GM18502 (cell line): ENCODE results near the gene ANKRD11.
"Not testable (repeated sequence)": the region's sequence is repeated elsewhere in the genome, so short reads cannot be mapped to it uniquely, and the experiment has no call there.

Source experiments
- ATAC-seq: cut with Tn5 transposase; IDR thresholded peaks from one replicate; pipeline ENCODE4 v1.9.1; 2021; ENCODE audit warnings: mild to moderate bottlenecking; ENCODE audit not compliant: unreplicated experiment, poor library complexity

Gene ANKRD11

GRCh38 chr16:89309438-89310122 lies 180.8 kb downstream of the ANKRD11 start:
- ATAC-seq, result no peak

DNA sequence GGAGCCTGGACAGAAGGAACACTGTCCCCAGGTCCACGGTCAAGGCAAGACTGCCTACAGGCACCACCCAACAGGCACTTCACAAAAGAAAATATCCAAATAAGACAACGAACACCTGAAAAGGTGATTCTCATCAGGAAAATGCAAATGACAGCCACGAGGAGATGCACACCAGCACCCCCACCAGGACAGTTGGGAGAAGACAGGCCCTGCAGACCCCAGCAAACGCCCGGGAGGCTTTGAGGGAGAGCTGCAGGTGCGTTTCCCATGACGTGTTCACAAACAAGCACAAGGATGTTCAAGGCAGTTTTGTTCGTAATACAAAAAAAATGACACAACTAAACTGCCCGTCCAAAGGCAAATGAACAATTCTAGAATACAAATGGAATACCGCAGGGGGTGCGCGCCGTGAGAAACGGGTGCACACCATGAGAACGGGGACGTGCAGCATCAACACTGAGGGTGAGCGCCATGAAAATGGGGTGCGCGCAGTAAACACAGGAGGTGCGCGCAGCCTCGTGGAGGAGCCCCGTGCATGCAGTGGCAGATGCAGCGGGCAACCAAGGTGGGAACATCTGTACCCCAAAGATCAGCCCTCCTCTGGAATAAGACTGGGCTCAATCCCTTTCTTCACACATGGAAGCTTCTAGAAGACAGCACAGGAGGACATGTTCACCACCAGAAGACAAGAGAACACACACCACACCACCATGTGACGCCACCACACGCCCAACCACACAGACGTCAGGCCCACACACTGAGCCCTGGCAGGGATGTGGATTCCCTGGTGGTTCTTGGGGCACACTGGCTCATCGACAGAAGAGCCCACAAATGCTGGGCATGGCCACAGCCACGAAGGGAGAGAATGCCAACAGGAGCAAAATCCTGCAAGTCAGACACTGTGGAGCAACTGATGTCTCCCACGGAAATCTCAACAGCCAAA lies 181.7 kb downstream of the ANKRD11 start:
- no peak for ATAC-seq

DNA sequence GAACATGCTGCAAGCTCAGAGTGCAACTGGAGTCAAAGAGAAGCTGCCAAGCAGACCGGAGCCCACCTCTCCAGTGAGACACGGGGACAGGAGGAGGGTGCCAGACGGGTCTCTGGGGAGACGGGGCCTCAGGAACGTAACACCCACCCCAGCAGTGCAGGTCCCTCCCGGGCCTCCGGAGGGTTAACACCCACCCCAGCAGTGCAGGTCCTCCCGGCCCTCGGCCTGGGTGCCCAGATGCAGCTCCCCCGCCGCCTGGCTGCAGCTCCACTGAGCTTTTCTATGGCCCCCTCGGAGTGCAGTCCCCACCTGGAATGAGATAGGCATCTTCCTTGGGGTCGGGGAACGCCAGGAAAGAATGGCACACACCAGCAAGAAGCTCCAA lies 182.9 kb downstream of the ANKRD11 start:
- ATAC-seq, result no peak

DNA sequence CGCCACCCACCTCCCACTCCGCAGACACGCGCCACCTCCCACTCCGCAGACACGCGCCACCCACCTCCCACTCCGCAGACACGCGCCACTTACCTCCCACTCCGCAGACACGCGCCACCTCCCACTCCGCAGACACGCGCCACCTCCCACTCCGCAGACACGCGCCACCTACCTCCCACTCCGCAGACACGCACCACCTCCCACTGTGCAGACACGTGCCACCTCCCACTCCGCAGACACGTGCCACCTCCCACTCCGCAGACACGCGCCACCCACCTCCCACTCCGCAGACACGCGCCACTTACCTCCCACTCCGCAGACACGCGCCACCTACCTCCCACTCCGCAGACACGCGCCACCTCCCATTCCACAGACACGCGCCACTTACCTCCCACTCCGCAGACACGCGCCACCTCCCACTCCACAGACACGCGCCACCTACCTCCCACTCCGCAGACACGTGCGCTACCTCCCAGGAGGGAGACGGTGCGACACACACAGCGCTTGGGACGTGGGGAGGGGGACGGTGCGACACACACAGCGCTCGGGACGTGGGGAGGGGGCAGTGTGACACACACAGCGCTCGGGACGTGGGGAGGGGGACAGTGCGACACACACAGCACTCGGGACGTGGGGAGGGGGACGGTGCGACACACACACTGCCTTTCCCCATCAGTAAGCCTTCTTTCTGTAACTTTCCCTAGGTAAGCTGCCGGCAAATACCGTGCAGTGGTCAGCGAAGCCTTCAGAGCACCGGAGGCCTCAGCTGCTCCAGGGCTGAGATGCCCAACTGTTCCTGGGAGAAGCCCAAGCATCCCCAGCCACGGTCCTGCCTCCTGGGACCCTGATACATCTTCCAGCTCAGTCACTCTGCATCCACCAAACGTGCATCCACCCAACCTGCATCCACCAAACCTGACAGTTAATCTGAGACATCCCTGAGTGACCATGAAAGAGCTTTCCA lies 183.6 kb downstream of the ANKRD11 start:
- not testable (repeated sequence) for ATAC-seq

DNA sequence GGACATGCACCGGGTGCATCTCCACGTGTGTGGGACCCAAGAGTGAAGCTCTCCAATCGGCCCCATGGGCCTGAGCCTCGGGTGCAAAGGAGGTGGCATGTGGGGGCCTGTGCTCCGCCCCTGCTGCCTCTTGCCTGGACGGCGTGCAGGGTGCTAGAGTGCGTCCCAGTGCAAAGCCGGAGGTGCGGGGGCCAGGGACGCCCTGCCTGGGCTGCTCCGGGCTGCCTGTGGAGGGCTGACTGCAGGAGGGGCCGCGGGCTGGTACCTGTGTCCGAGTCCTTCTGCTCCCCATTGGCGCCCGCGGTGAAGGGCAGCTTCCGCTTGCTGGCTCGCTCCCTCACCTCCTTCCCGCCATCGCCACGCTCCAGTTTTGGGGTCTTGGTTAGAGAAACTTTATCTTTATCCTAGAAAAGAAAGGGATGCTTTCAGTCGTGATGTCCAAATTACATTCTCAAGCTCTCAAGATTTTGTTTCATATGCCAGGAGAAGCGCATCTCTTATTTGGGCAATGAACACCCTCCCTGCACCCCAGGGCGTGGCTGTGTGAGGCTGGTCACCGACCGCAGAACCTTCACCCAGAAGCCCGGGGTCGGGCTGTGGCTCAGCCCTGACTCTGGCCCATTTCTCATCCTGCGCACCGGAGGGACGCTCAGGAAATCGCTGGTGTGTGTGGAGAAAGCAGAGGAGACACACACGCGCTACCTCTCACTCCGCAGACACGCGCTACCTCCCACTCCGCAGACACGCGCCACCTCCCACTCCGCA lies 185.2 kb downstream of the ANKRD11 start:
- no peak for ATAC-seq

- ATAC-seq, result no peak
These were observed 186.0 kb downstream of the ANKRD11 start for GRCh38 chr16:89304181-89304851.

- ATAC-seq, result no peak
These were observed 186.7 kb downstream of the ANKRD11 start for GRCh38 chr16:89303617-89304016.

- ATAC-seq, result no peak
These were observed 189.4 kb downstream of the ANKRD11 start for GRCh38 chr16:89300976-89301360.

DNA sequence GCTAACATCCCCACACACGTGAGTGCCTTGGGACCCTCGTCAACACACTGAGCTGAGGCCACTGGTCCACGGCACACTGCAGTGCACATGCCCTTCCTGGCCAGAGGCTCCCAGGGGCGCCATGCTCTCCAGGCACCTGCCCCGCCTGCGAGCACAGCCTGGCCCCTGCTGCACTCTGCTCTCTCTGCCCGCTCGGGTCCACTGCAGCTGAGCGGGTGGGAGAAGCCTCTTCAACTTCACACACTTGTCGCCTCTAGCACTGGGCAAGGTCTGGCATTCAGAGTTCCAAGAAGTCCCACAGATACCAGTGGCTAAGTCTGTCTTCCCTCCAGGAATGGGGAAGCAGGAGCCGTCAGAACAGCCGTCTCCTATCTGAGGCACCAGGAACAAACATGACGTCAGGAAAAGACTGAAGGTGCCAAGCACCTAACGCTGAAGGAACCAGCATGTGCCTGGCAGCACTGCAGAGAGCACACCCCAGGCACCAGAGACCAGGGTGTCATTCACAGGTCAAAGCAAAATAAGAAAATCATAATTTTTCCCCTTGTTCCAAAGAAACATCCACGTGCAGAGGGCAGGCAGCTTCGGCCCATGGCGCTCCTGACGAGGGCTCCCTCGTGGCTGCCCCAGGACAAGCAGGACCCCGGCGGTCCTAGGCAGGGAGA lies 189.9 kb downstream of the ANKRD11 start:
- no peak for ATAC-seq

- not testable (repeated sequence) for ATAC-seq
These were observed 190.8 kb downstream of the ANKRD11 start for GRCh38 chr16:89299357-89300111.

GRCh38 chr16:89298623-89299225 lies 191.6 kb downstream of the ANKRD11 start:
- ATAC-seq, result no peak

GRCh38 chr16:89297910-89298545 lies 192.3 kb downstream of the ANKRD11 start:
- no peak for ATAC-seq

DNA sequence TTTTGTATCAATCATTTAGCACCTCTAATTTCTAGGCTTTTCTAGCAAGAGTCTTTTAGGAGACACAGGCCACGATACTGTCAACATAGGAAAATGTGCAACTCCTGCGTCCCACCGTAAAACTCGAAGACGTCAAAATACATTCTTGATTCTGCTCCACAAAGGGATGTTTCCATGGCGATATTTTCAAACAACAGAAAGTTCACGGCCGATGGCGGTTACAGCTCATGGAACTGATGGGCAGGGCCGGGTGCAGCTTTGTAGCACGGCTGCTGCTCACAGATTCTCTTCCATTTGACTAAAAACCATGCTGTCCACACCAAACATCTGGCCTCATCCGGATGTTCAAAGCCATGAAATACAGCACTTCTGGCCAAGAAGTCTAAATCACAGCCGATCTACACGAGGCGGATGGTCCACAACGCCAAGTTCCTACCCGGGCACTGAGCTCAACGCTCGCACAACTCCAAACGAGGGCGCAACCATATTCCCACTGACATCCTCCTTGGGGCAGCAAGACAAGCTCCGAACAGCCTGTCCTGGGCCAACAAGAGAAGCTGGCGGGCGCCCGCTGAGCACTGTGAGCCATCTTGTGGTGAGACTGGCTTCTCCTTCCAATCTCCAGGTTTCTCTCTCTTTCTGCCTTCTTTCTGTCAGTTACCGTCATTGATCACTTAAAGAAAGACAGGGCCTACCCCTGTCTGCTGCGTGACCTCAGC lies 193.0 kb downstream of the ANKRD11 start:
- ATAC-seq, result no peak

DNA sequence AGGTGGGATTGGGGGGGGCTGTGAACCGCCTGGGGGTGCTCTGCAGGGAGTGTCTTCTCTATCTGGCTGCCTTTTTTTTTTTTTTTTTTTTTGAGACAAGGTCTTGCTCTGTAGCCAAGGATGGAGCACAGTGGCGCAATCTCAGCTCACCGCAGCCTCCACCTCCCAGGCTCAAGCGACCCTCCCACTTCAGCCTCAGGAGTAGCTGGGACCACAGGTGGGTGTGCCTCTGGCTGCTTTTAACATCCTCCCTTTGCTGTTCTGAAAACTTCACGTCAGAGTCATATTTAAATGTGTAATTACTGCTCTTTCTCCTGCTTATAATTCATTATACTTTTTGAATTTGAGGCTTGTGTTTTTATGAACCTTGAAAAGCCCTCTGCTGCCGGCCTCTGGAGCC lies 194.4 kb downstream of the ANKRD11 start:
- no peak for ATAC-seq

- no peak for ATAC-seq
These were observed 195.1 kb downstream of the ANKRD11 start for GRCh38 chr16:89295071-89295900.

DNA sequence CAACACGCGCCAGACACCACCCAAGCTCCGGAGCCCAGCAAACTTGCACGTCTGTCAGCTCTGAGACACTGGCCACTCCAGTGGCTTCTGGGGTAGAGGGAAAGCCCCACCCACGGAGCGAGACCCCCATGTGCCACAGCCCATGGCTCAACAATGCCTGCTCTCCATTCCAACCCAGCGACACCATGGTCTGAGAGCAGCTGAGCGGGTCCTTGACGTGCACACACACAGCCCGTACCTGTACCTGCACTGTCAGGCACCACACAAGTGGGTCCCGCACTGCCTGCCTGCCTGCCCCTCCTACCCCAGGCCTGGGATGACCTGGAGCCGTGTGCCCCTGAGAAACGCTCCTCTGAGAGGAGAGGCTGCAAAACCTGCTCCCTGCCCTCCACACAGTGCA lies 195.9 kb downstream of the ANKRD11 start:
- no peak for ATAC-seq
